A549 (cell line): Measurements from ENCODE around the gene SLIT3.

Experiments used
- CEBPB ChIP-seq, 2 experiments: fragments of >200 bp in 1 of 2; sonication (Bioruptor Twin) in 1 of 2; formaldehyde crosslinking in 1 of 2; IDR thresholded peaks; 2 replicates each; pipeline ENCODE4 v1.6.1; 2012 to 2016
- CTCF ChIP-seq: fragments of >200 bp; sonication (Bioruptor Twin); formaldehyde crosslinking; IDR thresholded peaks from 3 replicates; pipeline ENCODE4 v1.5.1; 2016
- HMGXB4 ChIP-seq: fragments of 250-450 bp; sonication (Bioruptor Pico); IDR thresholded peaks from 2 replicates; pipeline ENCODE4 v1.5.0; 2021; ENCODE audit warnings: mild to moderate bottlenecking, moderate library complexity, borderline replicate concordance
- KDM1A ChIP-seq: fragments of 200-600 bp; sonication (generic); IDR thresholded peaks from 2 replicates; pipeline ENCODE4 v1.6.1; 2016; ENCODE audit warnings: low read depth, mild to moderate bottlenecking
- NR3C1 ChIP-seq: fragments of >200 bp; sonication (Bioruptor Twin); formaldehyde crosslinking; IDR thresholded peaks from 3 replicates; pipeline ENCODE4 v1.6.1; 2017
- PBX3 ChIP-seq: IDR thresholded peaks from 2 replicates; pipeline ENCODE4 v1.6.1; 2012
- PHF8 ChIP-seq: fragments of 200-600 bp; sonication (generic); IDR thresholded peaks from 2 replicates; pipeline ENCODE4 v1.6.1; 2016; ENCODE audit warnings: low read depth, mild to moderate bottlenecking, antibody characterized with exemption, moderate library complexity, borderline replicate concordance
- POLR2A ChIP-seq: IDR thresholded peaks from 2 replicates; pipeline ENCODE4 v1.6.1; 2012; ENCODE audit warnings: mild to moderate bottlenecking, low read length
- RCOR1 ChIP-seq: fragments of 150-350 bp; IDR thresholded peaks from 2 replicates; pipeline ENCODE4 v1.6.1; 2014; ENCODE audit warnings: antibody characterized with exemption, low read length, low read depth
- USF2 ChIP-seq: fragments of 450-650 bp; IDR thresholded peaks from 2 replicates; pipeline ENCODE4 v1.6.1; 2014; ENCODE audit warnings: antibody characterized with exemption

GRCh38 chr5:168978500-168978899, 322.4 kb downstream of the SLIT3 start:
- no peak for TF ChIP-seq NR3C1
- no peak for TF ChIP-seq RCOR1
- no peak for TF ChIP-seq PBX3
- no peak for TF ChIP-seq PHF8
- no peak for TF ChIP-seq CTCF
- TF ChIP-seq POLR2A: no peak
- no peak for TF ChIP-seq KDM1A
- no peak for TF ChIP-seq USF2
- TF ChIP-seq HMGXB4 (CRISPR knock-in tag): no peak
- no peak for TF ChIP-seq CEBPB (IDR thresholded peaks at IDR 0.05)
